Measurements from ENCODE around the gene KREMEN2. TPM values are rescaled to one million over a fixed set of nuclear protein-coding genes. Genes with fewer than 3 reads are reported as not detected.

KREMEN2 gene
- total RNA-seq, 4 donors from 2014 or later, result not detected

- ATAC-seq (ENCODE audit: low FRiP score), result no peak
- no peak for TF ChIP-seq CTCF (IDR thresholded peaks at IDR 0.05)
- DNase-seq (ENCODE audit: low spot score), result no peak
These were observed 11.2 kb downstream of the KREMEN2 start for GRCh38 chr16:2975161-2975795.

GRCh38 chr16:2976201-2976600 lies 12.1 kb downstream of the KREMEN2 start:
- no peak for TF ChIP-seq CTCF (IDR thresholded peaks at IDR 0.05)
- ATAC-seq (ENCODE audit: low FRiP score) (no peak), DNase-seq (ENCODE audit: low spot score) (no peak)

- ATAC-seq (ENCODE audit: low FRiP score), result no peak
- TF ChIP-seq CTCF (IDR thresholded peaks at IDR 0.05), result no peak
- no peak for DNase-seq (ENCODE audit: low spot score)
These were observed 12.6 kb downstream of the KREMEN2 start for GRCh38 chr16:2976673-2977072.

GRCh38 chr16:2977440-2977839 lies 13.4 kb downstream of the KREMEN2 start:
- no peak for TF ChIP-seq CTCF (IDR thresholded peaks at IDR 0.05)
- ATAC-seq (ENCODE audit: low FRiP score) (no peak), DNase-seq (ENCODE audit: low spot score) (no peak)

GRCh38 chr16:2979669-2980226 lies 15.7 kb downstream of the KREMEN2 start:
- ATAC-seq (ENCODE audit: low FRiP score) (no peak), DNase-seq (ENCODE audit: low spot score) (no peak)
- TF ChIP-seq CTCF (IDR thresholded peaks at IDR 0.05), result no peak

GRCh38 chr16:2980227-2981176 lies 16.4 kb downstream of the KREMEN2 start, which contains the start of gene PKMYT1:
Gene PKMYT1 (minus strand): TSS chr16:2980446. CDS start chr16:2979657, 789 bp downstream.
- TF ChIP-seq CTCF (IDR thresholded peaks at IDR 0.05), result no peak
- DNase-seq (ENCODE audit: low spot score) (peak; percentile 72), ATAC-seq (ENCODE audit: low FRiP score) (peak; percentile 95)

Measured in omental fat pad (tissue), 4 donors.